HG03159 (cell line): ENCODE measurements around the gene TSEN54.
"Not testable (repeated sequence)": the region's sequence is repeated elsewhere in the genome, so short reads cannot be mapped to it uniquely, and the experiment has no call there.

Experiments
- ATAC-seq: cut with Tn5 transposase; IDR thresholded peaks from one replicate; pipeline ENCODE4 v1.9.1; 2021; ENCODE audit warnings: mild to moderate bottlenecking, moderate library complexity; ENCODE audit not compliant: unreplicated experiment

TSEN54 gene

DNA sequence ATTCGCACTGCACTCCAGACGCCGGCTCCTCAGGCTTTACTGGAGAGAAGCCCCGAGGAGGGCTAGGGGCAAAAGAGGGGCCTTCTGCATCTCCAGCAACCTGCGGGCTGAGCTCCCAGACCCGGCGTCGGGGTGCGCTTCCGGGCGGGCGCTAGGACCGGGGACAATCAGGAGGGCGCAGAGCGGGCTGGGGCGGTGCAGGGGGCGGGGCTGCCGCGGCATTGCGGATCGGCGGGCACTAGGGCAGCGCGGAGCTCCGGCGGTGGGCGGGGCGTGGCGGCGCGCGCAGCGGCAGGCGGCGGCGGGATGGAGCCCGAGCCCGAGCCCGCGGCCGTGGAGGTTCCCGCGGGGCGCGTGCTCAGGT, at the start of gene TSEN54:
TSS of gene TSEN54 (plus strand) at position 274 of the 364 bp plus-strand sequence. CDS start at position 307, 33 bp downstream.
- ATAC-seq: peak; percentile 73

DNA sequence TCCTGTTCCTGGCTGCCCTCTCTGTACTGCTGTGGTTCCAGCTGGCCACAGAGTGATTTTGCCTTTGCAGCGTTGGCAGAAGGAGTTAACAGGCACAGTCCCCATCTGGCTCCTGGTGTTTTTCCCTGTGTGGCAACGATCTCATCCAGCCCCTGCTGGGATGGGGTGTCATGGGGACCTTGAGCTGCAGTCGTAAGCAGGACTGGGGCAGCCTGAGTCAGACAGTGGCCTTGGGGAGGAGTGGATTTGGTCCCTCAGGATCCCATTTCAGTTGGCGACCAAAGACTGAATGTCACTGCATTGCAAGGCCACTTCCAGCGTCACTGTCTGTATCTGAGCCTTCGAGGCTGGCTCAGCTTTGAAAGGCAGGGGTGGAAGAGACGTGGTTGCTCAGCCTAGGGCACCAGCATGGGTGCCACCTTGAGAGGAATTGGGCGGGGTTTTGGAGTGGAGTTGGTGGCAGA, 48.0 kb upstream of the TSEN54 start:
- no peak for ATAC-seq

DNA sequence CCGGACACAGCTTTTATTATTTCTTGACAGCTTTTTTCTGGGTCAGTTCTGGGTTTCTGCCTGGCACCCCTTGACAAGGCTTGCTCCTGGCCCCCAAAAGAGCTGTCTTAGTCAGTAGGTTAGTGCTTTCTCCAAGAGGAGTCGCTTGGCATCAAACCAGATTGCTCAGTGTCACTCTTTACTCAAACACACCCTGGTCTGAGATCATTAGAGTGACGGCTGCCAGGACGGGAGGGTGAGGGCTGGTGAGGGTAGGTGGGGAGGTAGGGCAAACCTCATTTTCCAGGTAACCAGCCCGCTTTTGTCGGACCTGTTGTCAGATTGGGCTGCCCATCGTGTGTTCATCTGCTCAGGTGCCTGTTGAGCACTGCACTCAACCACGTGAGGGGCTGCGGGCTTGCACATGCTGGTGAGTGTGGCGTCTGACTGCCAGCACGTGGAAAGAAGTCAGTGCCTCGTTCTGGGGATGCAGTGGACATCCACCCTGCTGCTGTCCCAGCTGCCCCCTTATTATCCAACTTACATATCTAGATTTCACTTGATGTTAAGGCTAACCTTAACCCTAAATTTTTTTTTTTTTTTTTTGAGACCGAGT, 47.5 kb upstream of the TSEN54 start:
- no peak for ATAC-seq

DNA sequence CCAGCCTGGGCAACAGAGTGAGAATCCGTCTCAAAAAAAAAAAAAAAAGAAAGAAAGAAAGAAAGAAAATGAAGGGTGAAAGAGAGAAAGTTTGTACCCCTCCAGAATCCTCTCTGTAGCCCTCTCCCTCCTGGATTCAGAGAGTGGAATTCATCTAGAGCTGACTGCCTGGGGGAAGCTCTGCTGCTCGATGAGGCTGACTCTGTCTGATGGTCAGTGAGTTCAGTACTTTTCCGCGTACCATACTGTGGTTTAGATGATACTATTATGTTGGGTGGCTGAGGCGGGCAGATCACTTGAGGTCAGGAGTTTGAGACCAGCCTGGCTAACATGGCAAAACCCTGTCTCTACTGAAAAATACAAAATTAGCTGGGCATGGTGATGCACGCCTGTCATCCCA, 45.1 kb upstream of the TSEN54 start:
- no peak for ATAC-seq

GRCh38 chr17:75472119-75472518, 44.2 kb upstream of the TSEN54 start:
- no peak for ATAC-seq

GRCh38 chr17:75473246-75473645, 43.1 kb upstream of the TSEN54 start:
- ATAC-seq: no peak

DNA sequence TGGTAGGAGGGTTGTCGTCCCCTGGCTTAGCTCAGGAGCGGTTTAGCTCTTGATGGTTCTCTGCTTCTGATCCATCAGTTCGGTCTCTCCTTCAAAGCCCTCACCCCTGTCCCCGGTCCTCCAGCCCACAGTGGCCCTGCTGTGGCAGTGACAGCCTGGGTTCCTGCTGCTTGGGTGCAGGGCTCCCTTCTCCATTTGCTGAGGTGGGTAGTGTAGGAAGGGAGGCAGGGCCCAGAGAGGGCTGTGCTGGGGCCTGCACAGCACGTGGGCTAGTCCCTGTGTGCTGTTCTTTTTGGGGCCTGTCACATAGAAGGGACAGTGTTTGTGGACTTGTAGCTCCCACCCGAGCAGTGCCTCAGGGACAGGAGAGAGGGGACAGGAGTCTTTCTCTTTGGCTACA, 41.6 kb upstream of the TSEN54 start:
- ATAC-seq: no peak

DNA sequence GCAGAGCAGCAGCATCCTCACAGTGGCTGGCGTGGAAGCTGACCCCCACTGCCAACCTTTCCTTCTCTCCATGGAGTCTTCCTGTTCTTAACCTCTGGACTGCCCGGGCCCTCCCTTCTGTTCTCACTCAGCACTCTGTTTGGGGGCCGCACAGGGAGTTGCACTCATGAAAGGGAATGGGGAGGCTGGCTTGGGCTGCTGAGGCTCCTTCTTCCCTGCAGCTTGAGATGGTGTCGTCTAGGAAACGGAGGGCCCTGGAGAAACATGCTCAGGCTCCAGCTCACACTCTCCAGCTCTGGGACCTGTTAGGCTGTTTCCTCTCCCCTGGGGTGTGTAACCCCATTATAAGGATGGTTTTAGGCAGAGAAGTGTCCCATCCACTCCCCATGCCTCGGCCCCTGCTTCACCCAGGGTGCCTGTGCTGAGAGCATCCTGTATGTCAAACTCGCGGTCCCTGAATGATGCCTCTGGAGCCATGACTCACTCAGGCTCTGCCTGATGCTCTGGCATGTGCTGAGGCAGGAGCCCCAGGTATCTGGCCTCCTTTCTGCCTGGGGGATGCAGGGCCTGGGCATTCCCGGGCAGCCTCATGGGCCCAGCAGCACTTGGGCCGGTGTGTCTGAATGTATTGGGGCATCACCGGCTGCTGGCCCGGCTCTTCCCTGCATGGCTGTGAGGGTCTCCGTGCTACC, 41.0 kb upstream of the TSEN54 start:
- ATAC-seq: no peak

- ATAC-seq: no peak
Observed at GRCh38 chr17:75475851-75476250, 40.5 kb upstream of the TSEN54 start.

- ATAC-seq: no peak
Observed at GRCh38 chr17:75476271-75476671, 40.1 kb upstream of the TSEN54 start.

DNA sequence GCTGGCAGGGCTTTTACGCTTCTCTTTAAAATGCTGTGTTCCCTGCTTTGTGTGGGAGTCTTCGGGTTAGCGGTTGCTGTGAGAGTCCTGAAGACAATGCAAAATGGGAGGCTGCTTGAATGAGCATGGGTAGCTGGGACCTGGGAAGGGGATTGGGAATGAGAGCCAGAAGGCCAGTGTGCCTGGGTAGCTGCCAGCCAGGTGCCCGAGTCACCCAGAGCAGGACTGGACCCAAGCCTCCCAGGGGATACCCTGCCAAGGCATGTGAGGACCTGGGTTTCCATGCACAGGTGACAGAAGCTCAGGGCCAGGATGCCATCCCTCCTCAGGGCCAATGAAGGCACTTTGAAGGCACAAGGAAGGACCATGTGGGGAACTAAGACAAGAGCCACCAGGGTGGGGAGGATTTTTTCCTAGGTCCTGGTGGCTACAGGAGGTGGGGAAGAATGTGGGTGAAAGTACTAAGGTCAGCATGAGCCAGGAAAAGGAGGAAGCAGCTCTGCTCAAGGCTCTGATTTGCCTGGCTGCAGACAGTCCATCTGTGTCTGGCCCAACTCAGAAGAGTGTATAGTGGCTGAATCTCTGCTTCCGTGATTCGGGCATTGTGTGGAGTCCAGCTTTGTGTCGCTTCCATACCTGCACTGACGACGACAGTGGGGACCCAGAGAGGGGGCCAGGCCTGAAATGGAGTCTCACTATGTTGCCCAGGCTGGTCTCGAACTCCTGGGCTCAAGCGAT, 39.4 kb upstream of the TSEN54 start:
- no peak for ATAC-seq

- not testable (repeated sequence) for ATAC-seq
Observed at GRCh38 chr17:75477490-75477862, 38.9 kb upstream of the TSEN54 start.

DNA sequence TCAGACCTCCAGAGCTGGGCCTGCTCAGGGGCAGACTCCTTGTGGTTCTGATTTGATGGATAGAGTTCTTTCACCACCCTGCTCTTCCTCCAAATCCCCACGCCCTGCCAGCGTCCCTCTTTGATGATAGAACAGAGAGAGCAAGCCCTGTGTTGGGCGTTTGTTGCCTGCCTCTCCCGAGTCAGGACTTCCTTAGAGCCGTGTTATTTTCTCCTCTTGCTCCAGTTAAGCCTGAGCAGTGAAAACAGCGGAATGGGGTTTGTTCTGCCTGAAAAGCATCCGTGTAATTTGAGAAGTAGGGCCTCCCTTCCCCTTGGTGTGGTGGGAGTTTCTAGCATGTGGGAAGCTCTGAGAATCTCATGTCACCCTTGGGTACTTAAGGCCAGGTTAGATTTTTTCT, 37.8 kb upstream of the TSEN54 start:
- no peak for ATAC-seq

DNA sequence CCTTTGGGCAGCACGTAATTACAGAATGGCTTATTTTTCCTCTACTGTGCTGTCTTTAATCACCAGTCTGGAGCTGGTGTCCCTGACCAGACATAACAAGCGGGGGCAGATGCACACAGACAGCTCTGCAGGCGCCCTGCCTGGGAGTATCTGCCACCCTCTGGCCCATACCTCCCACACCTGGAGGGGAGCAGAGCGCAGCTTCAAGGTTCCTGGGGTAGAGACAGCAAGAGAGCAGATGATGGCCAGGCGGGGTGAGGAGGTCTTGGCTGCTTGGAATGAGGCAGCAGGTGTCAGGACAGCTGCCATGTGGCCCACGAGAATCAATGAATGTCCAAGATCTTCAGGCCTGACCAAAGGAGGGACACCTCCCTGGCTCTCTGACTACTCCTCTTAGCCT, 36.0 kb upstream of the TSEN54 start:
- no peak for ATAC-seq

GRCh38 chr17:75481194-75482068, 34.9 kb upstream of the TSEN54 start:
- no peak for ATAC-seq

DNA sequence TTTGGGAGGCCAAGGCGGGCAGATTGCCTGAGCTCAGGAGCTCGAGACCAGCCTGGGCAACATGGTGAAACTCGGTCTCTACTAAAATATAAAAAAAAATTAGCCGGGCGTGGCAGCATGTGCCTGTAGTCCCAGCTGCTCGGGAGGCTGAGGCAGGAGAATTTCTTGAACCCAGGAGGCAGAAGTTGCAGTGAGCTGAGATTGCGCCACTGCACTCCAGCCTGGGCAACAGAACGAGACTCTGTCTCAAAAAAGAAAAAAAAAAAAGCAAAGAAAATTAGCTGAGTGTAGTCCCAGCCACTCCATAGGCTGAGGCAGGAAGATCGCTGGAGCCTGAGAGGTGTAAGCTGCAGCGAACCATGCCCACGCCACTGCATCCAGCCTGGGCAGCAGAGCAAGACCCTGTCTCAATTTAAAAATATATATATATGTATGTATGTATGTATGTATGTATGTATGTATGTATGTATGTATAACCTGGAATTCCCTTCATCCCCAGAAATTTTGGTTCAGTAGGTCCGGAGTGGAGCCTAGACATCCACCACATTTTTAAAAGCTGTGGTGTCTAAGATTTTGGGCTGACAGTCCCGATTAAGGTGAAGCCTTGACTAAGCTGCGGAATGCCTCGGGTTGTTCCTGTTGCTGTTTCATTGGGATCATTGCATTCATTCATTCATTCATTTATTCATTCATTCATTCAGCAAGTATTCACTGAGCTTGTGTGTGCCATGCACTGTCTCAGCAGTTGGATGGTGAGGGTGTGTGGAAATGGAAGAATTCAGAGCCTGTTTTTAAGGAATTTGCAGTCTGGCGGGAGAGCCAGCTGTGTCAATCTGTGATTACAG, 34.0 kb upstream of the TSEN54 start:
- no peak for ATAC-seq

GRCh38 chr17:75485688-75486087, 30.6 kb upstream of the TSEN54 start:
- no peak for ATAC-seq

- ATAC-seq: no peak
Observed at GRCh38 chr17:75486151-75486550, 30.2 kb upstream of the TSEN54 start.

GRCh38 chr17:75486951-75487350, 29.4 kb upstream of the TSEN54 start:
- no peak for ATAC-seq

DNA sequence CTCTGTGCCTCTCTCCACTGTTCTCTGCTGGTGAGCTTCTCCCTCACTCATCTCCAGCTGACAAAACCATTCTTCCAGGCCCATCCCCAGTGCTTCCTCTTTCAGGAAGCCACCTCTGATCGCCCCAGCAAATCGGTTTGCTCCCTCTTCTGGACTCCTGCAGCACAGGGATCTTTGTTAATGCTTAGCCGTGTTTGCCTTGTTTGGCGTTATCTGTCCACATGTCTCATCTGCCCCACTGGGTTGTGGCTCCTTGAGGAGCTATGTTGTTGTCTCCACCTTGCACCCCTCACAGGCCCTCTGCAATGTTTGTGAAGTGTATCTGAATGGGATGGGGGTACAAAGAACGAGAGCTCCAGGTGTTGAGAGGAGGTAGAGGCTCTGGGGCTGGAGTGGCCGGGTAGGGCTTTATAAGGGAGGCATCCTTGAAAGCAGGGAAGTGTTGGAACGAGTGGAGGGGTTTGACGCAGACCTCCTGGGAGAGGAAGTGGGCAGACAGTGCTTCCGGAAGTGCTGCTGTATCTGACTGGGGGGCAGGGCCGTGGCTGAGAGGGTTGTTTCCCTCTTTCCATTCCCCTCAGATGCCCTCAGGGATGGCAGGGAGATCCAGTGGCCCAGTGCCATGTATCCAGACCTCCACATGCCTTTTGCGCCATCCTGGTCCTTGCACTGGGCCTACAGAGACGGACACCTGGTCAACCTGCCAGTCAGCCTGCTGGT, 28.8 kb upstream of the TSEN54 start:
- no peak for ATAC-seq
